Tibial nerve (tissue), 4 donors: ENCODE results near the gene TIMM17A. TPM values are rescaled to one million over a fixed set of nuclear protein-coding genes. Genes with fewer than 3 reads are reported as not detected.
A peak's percentile ranks its signal among the peaks of the same experiment; 100 is the strongest.

Source experiments
- DNase-seq, 2 donors: peaks; one replicate each; pipeline ENCODE4 v3.0.0-alpha.2; 2019; ENCODE audit warnings: low spot score in 2 of 2
- H3K27ac ChIP-seq, 4 donors: fragments of 200-600 bp; sonication (generic) in 3 of 4; one replicate each; pipeline ENCODE4 v1.5.1; 2017 to 2019; ENCODE audit warnings: mild to moderate bottlenecking in 1 of 4
- H3K27me3 ChIP-seq, 2 donors: fragments of 200-600 bp; sonication (generic) in 1 of 2; one replicate each; pipeline versions ENCODE4 v1.5.1 to v1.6.0; 2017 to 2019
- H3K36me3 ChIP-seq, 3 donors: fragments of 200-600 bp; sonication (generic); one replicate each; pipeline ENCODE4 v1.5.1; 2018 to 2019
- H3K4me1 ChIP-seq, 4 donors: fragments of 200-600 bp; sonication (generic) in 3 of 4; one replicate each; pipeline ENCODE4 v1.5.1; 2017 to 2019
- H3K4me3 ChIP-seq, 4 donors: fragments of 200-600 bp; sonication (generic) in 3 of 4; one replicate each; pipeline ENCODE4 v1.5.1; 2017 to 2019; ENCODE audit warnings: mild to moderate bottlenecking in 1 of 4, moderate library complexity in 1 of 4
- H3K9me3 ChIP-seq, 4 donors: fragments of 200-600 bp; sonication (generic) in 3 of 4; one replicate each; pipeline ENCODE4 v1.5.1; 2017 to 2019
- EP300 ChIP-seq, 2 donors: sonication (generic); formaldehyde crosslinking; IDR thresholded peaks; one replicate each; pipeline ENCODE4 v1.6.1; 2017; ENCODE audit warnings: antibody characterized with exemption in 2 of 2, mild to moderate bottlenecking in 1 of 2
- POLR2A ChIP-seq, 2 donors: fragments of 450-650 bp; IDR thresholded peaks; one replicate each; pipeline ENCODE4 v1.6.1; 2017; ENCODE audit warnings: antibody characterized with exemption in 2 of 2, mild to moderate bottlenecking in 2 of 2, moderate library complexity in 2 of 2
- WGBS, 2 donors: methylation state at CpG; one replicate each; pipeline ENCODE4 v1.1.5; 2018; 5-methylcytosine and 5-hydroxymethylcytosine counted together
- total RNA-seq, 4 donors: library from RNA; depleted of rRNA; stranded (reverse); fragments of >200 nt; gene quantifications; one replicate each; pipeline ENCODE4 v1.1.0, GENCODE V29; 2016
- TF ChIP-seq, protein P1 (sequence below), 5 experiments: fragments of 200-600 bp in 3 of 5; fragments of 450-650 bp in 2 of 5; sonication (generic) in 3 of 5; IDR thresholded peaks; one replicate each; pipeline ENCODE4 v1.5.1; 2016 to 2019; ENCODE audit warnings: antibody characterized with exemption in 5 of 5, mild to moderate bottlenecking in 3 of 5, moderate library complexity in 2 of 5

TIMM17A gene
- total RNA-seq, 4 donors from 2014 or later: 16.2 to 31.8 (median 21.0) TPM

DNA sequence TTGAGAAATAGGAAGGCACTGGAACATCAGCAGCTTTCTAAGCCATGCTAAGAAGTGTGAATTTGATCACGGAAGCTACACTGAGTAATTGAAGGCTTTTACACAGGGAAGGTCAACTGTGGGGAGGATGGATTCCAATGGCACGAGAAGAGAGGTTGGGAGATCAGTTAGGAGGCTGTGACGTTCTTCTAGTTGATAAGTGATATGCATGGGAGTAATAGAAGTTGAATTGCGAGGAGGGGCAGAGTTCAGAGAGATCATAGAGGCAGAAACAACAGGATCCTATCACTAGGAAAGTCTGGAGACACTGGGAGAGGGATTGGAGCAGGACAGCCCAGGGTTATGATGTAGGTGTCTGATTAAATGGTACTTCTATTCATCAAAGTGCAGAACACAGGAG is 25.2 kb upstream of the TIMM17A start:
- DNase-seq: no peak
- TF ChIP-seq EP300 (IDR thresholded peaks at IDR 0.05) (no peak), POLR2A (IDR thresholded peaks at IDR 0.05) (no peak)
- TF ChIP-seq, protein P1, sequence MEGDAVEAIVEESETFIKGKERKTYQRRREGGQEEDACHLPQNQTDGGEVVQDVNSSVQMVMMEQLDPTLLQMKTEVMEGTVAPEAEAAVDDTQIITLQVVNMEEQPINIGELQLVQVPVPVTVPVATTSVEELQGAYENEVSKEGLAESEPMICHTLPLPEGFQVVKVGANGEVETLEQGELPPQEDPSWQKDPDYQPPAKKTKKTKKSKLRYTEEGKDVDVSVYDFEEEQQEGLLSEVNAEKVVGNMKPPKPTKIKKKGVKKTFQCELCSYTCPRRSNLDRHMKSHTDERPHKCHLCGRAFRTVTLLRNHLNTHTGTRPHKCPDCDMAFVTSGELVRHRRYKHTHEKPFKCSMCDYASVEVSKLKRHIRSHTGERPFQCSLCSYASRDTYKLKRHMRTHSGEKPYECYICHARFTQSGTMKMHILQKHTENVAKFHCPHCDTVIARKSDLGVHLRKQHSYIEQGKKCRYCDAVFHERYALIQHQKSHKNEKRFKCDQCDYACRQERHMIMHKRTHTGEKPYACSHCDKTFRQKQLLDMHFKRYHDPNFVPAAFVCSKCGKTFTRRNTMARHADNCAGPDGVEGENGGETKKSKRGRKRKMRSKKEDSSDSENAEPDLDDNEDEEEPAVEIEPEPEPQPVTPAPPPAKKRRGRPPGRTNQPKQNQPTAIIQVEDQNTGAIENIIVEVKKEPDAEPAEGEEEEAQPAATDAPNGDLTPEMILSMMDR (IDR thresholded peaks at IDR 0.05): no peak
- Histone ChIP-seq H3K9me3 (no peaks in the 10 kb centered on the region), H3K27me3 (no peaks in the 10 kb centered on the region), H3K27ac (no peak overlapping the region), H3K4me1 (peaks cover 0 to 26% (median 0%) of the 10 kb centered on the region in 4 donors), H3K36me3 (peaks cover 0 to 19% (median 0%) of the 10 kb centered on the region in 3 donors), H3K4me3 (no peak overlapping the region)
- WGBS, 2 donors: 63 to 76% methylated on average over 4 of the region's 4 CpGs

DNA sequence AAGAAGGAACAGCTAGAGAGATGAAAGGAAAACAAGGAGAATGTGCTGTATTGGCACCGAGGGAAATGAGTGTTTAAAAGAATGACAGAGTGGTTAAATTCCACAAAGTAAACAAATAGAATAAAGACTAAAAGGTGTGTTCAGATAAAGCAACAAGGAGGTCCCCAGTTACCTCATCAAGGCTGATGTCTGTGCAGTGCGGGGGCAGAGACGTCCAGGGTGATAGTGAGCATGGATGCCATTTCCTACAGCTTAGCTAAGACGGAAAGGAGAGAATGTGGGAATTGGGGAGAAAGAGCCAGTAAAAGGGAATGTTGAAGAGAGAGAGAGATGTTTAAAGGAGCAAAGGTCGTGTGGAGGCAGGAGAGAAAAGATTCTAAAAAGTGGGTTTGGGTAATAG is 24.5 kb upstream of the TIMM17A start:
- Histone ChIP-seq H3K4me1 (peaks cover 0 to 20% (median 0%) of the 10 kb centered on the region in 4 donors), H3K9me3 (no peaks in the 10 kb centered on the region), H3K27ac (peak overlapping the region in 1 of 4 donors; percentile 10), H3K27me3 (no peaks in the 10 kb centered on the region), H3K4me3 (no peak overlapping the region), H3K36me3 (peaks cover 0 to 19% (median 0%) of the 10 kb centered on the region in 3 donors)
- TF ChIP-seq POLR2A (IDR thresholded peaks at IDR 0.05) (no peak), EP300 (IDR thresholded peaks at IDR 0.05) (no peak)
- TF ChIP-seq, protein P1 (IDR thresholded peaks at IDR 0.05): no peak
- 70 to 82% methylated on average over 5 of the region's 5 CpGs for WGBS, 2 donors
- DNase-seq: no peak

DNA sequence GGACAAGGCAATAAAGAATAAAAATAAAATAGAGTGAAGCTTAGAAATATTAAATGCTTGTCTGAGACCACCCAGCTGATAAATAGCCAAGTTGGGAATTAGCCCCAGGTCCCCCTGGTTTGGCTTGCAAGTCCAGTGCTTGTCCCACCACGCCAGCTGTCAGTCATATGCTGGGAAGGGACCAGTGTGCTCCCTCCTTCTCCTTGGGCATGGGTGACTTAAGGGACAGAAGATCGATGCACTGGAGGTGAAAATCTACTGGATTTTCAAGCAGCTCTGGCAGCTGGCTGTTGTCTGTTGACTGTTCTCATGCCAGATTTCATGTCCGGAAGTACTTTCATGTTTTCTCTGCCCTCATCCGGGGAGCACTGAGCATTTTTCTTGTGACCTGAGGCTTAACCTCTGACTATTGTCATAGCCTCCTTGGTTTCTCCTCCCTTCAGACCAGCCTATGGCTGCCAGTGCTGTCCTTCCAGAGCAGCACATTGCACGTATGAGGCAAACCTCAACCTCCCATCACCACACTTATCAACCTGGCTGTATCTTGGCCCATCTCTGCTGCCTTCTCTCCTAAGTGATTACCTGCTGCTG is 21.4 kb upstream of the TIMM17A start:
- TF ChIP-seq EP300 (IDR thresholded peaks at IDR 0.05) (peak in 1 of 2 donors; percentile 11), POLR2A (IDR thresholded peaks at IDR 0.05) (no peak)
- TF ChIP-seq, protein P1 (IDR thresholded peaks at IDR 0.05): no peak
- DNase-seq: no peak
- Histone ChIP-seq H3K27ac (peak overlapping the region in 2 of 4 donors; percentile 37 to 66), H3K4me3 (no peak overlapping the region), H3K4me1 (peaks cover 0 to 23% (median 0%) of the 10 kb centered on the region in 4 donors), H3K9me3 (no peaks in the 10 kb centered on the region), H3K27me3 (no peaks in the 10 kb centered on the region), H3K36me3 (peaks cover 0 to 19% (median 0%) of the 10 kb centered on the region in 3 donors)
- 26 to 39% methylated on average over 5 of the region's 5 CpGs for WGBS, 2 donors

DNA sequence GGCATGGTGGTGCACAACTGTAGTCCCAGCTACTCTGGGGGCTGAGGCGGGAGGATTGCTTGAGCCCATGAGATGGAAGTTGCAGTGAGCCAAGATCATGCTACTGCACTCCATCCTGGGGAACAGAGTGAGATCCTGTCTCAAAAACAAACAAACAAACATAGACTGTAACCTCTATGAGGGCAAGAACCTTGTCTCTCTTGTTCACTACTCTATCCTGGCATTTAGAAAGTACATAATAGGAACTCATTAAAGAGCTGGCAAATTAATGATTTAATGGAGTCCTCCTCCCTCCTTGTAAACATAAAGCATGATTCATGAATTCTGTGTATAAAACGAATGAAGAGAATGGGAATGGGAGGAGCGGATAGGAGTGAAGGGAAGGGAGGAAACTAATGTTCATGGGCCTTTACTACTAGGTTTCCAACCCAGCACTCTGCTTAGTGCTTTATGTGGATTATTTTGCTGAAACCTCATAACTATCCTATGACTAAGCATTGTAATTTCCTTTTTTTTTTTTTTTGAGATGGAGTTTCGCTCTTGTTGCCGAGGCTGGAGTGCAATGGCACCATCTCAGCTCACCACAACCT is 17.6 kb upstream of the TIMM17A start:
- 54 to 60% methylated on average over 5 of the region's 5 CpGs for WGBS, 2 donors
- Histone ChIP-seq H3K36me3 (no peaks in the 10 kb centered on the region), H3K4me1 (peaks cover 0 to 41% (median 0%) of the 10 kb centered on the region in 4 donors), H3K4me3 (no peak overlapping the region), H3K9me3 (no peaks in the 10 kb centered on the region), H3K27me3 (no peaks in the 10 kb centered on the region), H3K27ac (peak overlapping the region in 2 of 4 donors; percentile 70 to 71)
- TF ChIP-seq EP300 (IDR thresholded peaks at IDR 0.05): no peak
- no peak for TF ChIP-seq POLR2A (IDR thresholded peaks at IDR 0.05)
- TF ChIP-seq, protein P1 (IDR thresholded peaks at IDR 0.05): no peak
- no peak for DNase-seq

DNA sequence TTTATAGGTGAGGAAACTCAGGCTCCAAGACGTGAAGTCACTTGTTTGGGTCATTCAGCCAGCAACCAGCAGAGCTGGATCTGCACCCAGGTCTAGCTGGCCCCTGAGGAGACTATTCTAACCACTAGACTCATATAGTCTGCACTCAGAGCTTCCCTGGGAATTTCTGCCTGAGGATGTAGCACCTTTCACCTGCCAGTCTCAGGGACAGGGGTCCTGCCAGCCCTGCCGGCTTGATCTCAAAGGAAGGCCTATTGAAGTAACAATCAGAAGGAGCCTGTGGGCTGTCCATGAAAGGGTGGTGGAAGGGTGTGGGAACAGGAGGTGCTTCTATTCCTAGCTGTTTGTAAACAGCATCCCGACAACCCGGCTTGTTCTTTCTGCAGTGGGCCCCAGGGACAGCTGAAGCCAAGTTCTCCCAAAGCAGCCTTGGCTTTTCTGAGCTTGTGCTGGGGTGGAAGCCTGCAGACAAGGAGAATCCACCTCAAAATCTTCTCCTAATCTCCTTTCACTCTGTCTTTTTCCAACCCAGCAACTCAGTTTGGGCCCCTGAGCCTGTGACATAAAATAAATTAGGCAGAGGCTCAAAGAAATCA is 16.8 kb upstream of the TIMM17A start:
- no peaks in the 10 kb centered on the region for H3K9me3 ChIP-seq
- H3K36me3 ChIP-seq: no peaks in the 10 kb centered on the region
- DNase-seq: no peak
- peak overlapping the region in 2 of 4 donors; percentile 70 to 71 for H3K27ac ChIP-seq
- peaks cover 0 to 41% (median 0%) of the 10 kb centered on the region in 4 donors for H3K4me1 ChIP-seq
- H3K27me3 ChIP-seq: no peaks in the 10 kb centered on the region
- WGBS, 2 donors: 42 to 47% methylated on average over 4 of the region's 4 CpGs
- TF ChIP-seq POLR2A (IDR thresholded peaks at IDR 0.05): no peak
- TF ChIP-seq, protein P1 (IDR thresholded peaks at IDR 0.05): no peak
- TF ChIP-seq EP300 (IDR thresholded peaks at IDR 0.05): no peak
- peak overlapping the region in 1 of 4 donors; percentile 12 for H3K4me3 ChIP-seq
